Gastrocnemius medialis (tissue), 4 donors: ENCODE results near the gene UBC.

Experiments
- CTCF ChIP-seq, 5 experiments: fragments of 450-650 bp in 3 of 5; fragments of 200-600 bp in 2 of 5; sonication (generic) in 2 of 5; IDR thresholded peaks in 4 of 5; conservative IDR thresholded peaks in 1 of 5; 1 replicate in 4 of 5; 2 replicates in 1 of 5; pipeline ENCODE4 v1.5.1; 2016 to 2019; ENCODE audit warnings: antibody characterized with exemption in 5 of 5, mild to moderate bottlenecking in 3 of 5, moderate library complexity in 3 of 5
- POLR2A ChIP-seq, 2 donors: fragments of 450-650 bp; IDR thresholded peaks; one replicate each; pipeline ENCODE4 v1.6.1; 2017; ENCODE audit warnings: antibody characterized with exemption in 2 of 2, mild to moderate bottlenecking in 2 of 2, moderate library complexity in 2 of 2

GRCh38 chr12:124941170-124941527 is 26.7 kb upstream of the UBC start:
- TF ChIP-seq POLR2A (IDR thresholded peaks at IDR 0.05): no peak
- TF ChIP-seq CTCF (IDR thresholded peaks at IDR 0.05 in 4 of 5, conservative IDR thresholded peaks at IDR 0.05 in 1 of 5): no peak
